C4-2B (cell line): Measurements from ENCODE around the gene TSPAN15.

ENCODE experiments used
- ZFX ChIP-seq: fragments of 450-650 bp; IDR thresholded peaks from 2 replicates; pipeline ENCODE4 v1.6.1; 2017
- TF ChIP-seq, protein P1 (sequence below): fragments of 450-650 bp; conservative IDR thresholded peaks from 2 replicates; pipeline ENCODE4 v1.5.1; 2017; ENCODE audit warnings: mild to moderate bottlenecking

DNA sequence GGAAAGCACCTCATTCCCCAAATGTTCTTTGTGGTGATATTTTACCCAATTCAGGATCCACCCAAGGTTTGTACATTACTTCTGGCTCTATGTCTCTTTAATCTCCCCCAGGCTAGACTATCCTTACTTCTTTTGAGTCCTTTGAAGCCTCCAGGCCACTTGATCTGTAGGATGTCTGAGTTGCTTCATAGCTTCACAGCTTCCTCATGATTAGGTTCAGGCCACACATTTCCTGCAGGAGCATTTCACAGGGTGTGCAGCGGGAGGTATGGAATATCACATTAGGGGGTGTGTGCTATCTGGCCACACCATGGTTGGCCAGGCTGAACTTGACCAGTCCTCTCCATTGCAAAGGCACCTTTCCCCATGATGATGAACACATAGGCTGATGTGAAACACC lies 18.7 kb downstream of the TSPAN15 start:
- TF ChIP-seq, protein P1, sequence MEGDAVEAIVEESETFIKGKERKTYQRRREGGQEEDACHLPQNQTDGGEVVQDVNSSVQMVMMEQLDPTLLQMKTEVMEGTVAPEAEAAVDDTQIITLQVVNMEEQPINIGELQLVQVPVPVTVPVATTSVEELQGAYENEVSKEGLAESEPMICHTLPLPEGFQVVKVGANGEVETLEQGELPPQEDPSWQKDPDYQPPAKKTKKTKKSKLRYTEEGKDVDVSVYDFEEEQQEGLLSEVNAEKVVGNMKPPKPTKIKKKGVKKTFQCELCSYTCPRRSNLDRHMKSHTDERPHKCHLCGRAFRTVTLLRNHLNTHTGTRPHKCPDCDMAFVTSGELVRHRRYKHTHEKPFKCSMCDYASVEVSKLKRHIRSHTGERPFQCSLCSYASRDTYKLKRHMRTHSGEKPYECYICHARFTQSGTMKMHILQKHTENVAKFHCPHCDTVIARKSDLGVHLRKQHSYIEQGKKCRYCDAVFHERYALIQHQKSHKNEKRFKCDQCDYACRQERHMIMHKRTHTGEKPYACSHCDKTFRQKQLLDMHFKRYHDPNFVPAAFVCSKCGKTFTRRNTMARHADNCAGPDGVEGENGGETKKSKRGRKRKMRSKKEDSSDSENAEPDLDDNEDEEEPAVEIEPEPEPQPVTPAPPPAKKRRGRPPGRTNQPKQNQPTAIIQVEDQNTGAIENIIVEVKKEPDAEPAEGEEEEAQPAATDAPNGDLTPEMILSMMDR = no peak
- no peak for TF ChIP-seq ZFX
